ENCODE data around the gene FRAT1. TPM values are rescaled to one million over a fixed set of nuclear protein-coding genes. Genes with fewer than 3 reads are reported as not detected.
"Not testable (repeated sequence)": the region's sequence is repeated elsewhere in the genome, so short reads cannot be mapped to it uniquely, and the experiment has no call there.

Gene FRAT1
- total RNA-seq, 1 experiment from 2014 or later, result 2.4 TPM

DNA sequence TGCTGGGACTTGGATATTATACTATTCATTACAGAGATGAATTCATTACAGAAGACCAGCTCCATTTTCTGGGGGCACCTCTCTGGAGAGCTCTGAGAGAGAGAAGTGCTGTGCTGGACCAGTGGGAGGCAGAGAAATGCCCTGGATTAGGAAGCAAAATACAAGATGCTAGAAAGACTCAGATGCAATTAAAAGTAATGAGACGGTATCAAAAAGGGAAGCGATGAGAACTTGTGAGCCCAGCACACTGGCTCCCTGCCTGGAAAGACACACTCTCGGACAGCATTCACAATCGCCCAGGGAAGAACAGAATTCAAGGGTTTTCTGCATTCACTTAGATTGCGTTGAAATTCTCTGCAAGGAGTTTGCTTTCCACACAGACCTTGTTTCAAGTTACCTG lies 19.0 kb downstream of the FRAT1 start:
- Histone ChIP-seq H3K4me3 (no peak overlapping the region), H3F3A (ENCODE audit: insufficient read depth, low read depth) (peaks cover 20% of the 10 kb centered on the region; the same call in 1 of the 2 replicates), H4K20me1 (ENCODE audit: insufficient read depth) (no peaks in the 10 kb centered on the region), H3K9me3 (ENCODE audit: insufficient read depth, low read depth) (no peaks in the 10 kb centered on the region), H2AFZ (no peak overlapping the region), H3K4me1 (replicated peaks; ENCODE audit: insufficient read depth) (peaks cover 24% of the 10 kb centered on the region), H3K36me3 (ENCODE audit: low read depth) (no peaks in the 10 kb centered on the region), H3K9me2 (ENCODE audit: insufficient read depth) (no peaks in the 10 kb centered on the region), H3K27ac (no peak overlapping the region), H3K27me3 (ENCODE audit: insufficient read depth, low read depth) (no peaks in the 10 kb centered on the region), H3K4me2 (peak overlapping the region; percentile 70), H3K79me2 (ENCODE audit: low read depth) (peaks cover 8% of the 10 kb centered on the region)
- no peak for DNase-seq
- intact Hi-C loops (cut with micrococcal nuclease; ENCODE audit: unreplicated experiment), result no loop called here
- no TSS peak for BruUV-seq (replicated peaks)
- ChIA-PET CTCF (no interaction called here), POLR2A (ENCODE audit: unreplicated experiment) (no interaction called here)
- no peak for TF ChIP-seq EZH2 (IDR thresholded peaks at IDR 0.05; ENCODE audit: low read depth)
- no peak for TF ChIP-seq CTCF (conservative IDR thresholded peaks at IDR 0.05)

GRCh38 chr10:97341416-97341815 lies 22.3 kb downstream of the FRAT1 start:
- CTCF ChIA-PET, result no interaction called here
- intact Hi-C loops (cut with micrococcal nuclease; ENCODE audit: unreplicated experiment), result no loop called here
- no TSS peak for BruUV-seq (replicated peaks)

DNA sequence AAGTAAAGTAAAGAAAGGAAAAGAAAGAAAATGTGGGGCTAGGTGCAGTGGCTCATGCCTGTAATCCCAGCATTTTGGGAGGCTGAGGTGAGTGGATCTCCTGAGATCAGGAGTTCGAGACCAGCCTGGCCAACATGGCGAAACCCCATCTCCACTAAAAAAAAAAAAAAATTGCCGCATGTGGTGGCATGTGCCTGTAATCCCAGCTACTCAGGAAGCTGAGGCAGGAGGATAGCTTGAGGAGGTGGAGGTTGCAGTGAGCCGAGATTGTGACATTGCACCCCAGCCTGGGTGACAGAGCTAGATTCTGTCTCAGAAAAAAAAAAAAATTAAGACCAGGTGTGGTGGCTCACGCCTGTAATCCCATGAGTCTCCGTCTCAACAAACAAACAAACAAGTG lies 24.6 kb downstream of the FRAT1 start:
- intact Hi-C loops (cut with micrococcal nuclease; ENCODE audit: unreplicated experiment), result not testable (repeated sequence)

More at GRCh38 chr10:97341416-97341815, 22.3 kb downstream of the FRAT1 start:
- TF ChIP-seq CTCF (conservative IDR thresholded peaks at IDR 0.05) (no peak), EZH2 (IDR thresholded peaks at IDR 0.05; ENCODE audit: low read depth) (no peak)
- Histone ChIP-seq H3K4me2 (no peak overlapping the region), H3F3A (ENCODE audit: insufficient read depth, low read depth) (peaks cover 15% of the 10 kb centered on the region; the same call in 1 of the 2 replicates), H3K9me3 (ENCODE audit: insufficient read depth, low read depth) (no peaks in the 10 kb centered on the region), H2AFZ (no peak overlapping the region), H3K79me2 (ENCODE audit: low read depth) (no peaks in the 10 kb centered on the region), H3K36me3 (ENCODE audit: low read depth) (no peaks in the 10 kb centered on the region), H3K27me3 (ENCODE audit: insufficient read depth, low read depth) (no peaks in the 10 kb centered on the region), H3K4me1 (replicated peaks; ENCODE audit: insufficient read depth) (peaks cover 18% of the 10 kb centered on the region), H4K20me1 (ENCODE audit: insufficient read depth) (no peaks in the 10 kb centered on the region), H3K27ac (no peak overlapping the region), H3K4me3 (no peak overlapping the region), H3K9me2 (ENCODE audit: insufficient read depth) (no peaks in the 10 kb centered on the region)
- POLR2A ChIA-PET (ENCODE audit: unreplicated experiment), result no interaction called here
- DNase-seq, result no peak

GRCh38 chr10:97347317-97347716 lies 28.2 kb downstream of the FRAT1 start:
- Histone ChIP-seq H3K36me3 (ENCODE audit: low read depth) (no peaks in the 10 kb centered on the region), H3K9me2 (ENCODE audit: insufficient read depth) (no peaks in the 10 kb centered on the region), H3K9me3 (ENCODE audit: insufficient read depth, low read depth) (no peaks in the 10 kb centered on the region), H3K27ac (no peak overlapping the region), H3F3A (ENCODE audit: insufficient read depth, low read depth) (no peaks in the 10 kb centered on the region; the same call in 1 of the 2 replicates), H2AFZ (no peak overlapping the region), H3K27me3 (ENCODE audit: insufficient read depth, low read depth) (no peaks in the 10 kb centered on the region), H4K20me1 (ENCODE audit: insufficient read depth) (no peaks in the 10 kb centered on the region), H3K4me2 (no peak overlapping the region), H3K79me2 (ENCODE audit: low read depth) (no peaks in the 10 kb centered on the region), H3K4me3 (no peak overlapping the region), H3K4me1 (replicated peaks; ENCODE audit: insufficient read depth) (no peaks in the 10 kb centered on the region)
- ChIA-PET POLR2A (ENCODE audit: unreplicated experiment) (no interaction called here), CTCF (no interaction called here)
- TF ChIP-seq CTCF (conservative IDR thresholded peaks at IDR 0.05) (no peak), EZH2 (IDR thresholded peaks at IDR 0.05; ENCODE audit: low read depth) (no peak)
- intact Hi-C loops (cut with micrococcal nuclease; ENCODE audit: unreplicated experiment), result no loop called here
- BruUV-seq (replicated peaks), result no TSS peak
- no peak for DNase-seq

More for the DNA sequence above, 24.6 kb downstream of the FRAT1 start:
- H3F3A ChIP-seq (ENCODE audit: insufficient read depth, low read depth); H2AFZ ChIP-seq; BruUV-seq (replicated peaks); H3K79me2 ChIP-seq (ENCODE audit: low read depth); POLR2A ChIA-PET (ENCODE audit: unreplicated experiment); H3K4me2 ChIP-seq; H3K27me3 ChIP-seq (ENCODE audit: insufficient read depth, low read depth); H3K9me2 ChIP-seq (ENCODE audit: insufficient read depth); H3K9me3 ChIP-seq (ENCODE audit: insufficient read depth, low read depth); H3K4me1 ChIP-seq (replicated peaks; ENCODE audit: insufficient read depth); H3K36me3 ChIP-seq (ENCODE audit: low read depth); H3K27ac ChIP-seq; DNase-seq; H4K20me1 ChIP-seq (ENCODE audit: insufficient read depth); H3K4me3 ChIP-seq: not testable (repeated sequence)
- CTCF ChIA-PET, result interaction anchor here (0.7 kb wide), 2 partner anchors 151 to 433 kb away, joined by 3 to 13 read pairs; no protein-coding TSS in a partner anchor
